ENCODE data around the gene OR5M10. TPM values are rescaled to one million over a fixed set of nuclear protein-coding genes. Genes with fewer than 3 reads are reported as not detected.

The OR5M10 gene
- not detected in 2 replicates for polyA plus RNA-seq (2013)

DNA sequence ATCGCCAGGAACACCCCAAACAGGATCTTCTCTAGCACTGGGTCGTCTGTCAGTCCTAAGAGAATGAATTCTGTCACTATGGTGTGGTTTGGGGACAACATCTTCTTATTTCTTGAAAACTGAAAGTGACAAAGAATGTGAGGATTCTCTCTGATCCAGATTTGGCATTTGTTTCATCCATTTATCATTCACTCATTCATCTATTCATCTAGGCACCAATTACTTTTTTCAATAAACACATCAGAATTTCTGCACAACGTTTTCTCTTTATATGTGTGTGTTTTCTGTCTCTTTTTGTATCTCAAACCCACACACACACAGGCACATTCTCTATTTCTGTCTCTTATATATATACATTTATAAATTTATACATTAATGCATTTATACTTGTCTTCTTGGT, at the start of gene OR5M10:
TSS of gene OR5M10 (minus strand) at position 101 of the 400 bp plus-strand sequence. CDS start at position 101, 0 bp downstream.
- Histone ChIP-seq H4K12ac (ENCODE audit: low read depth, low read length) (no peak within 1 kb of the TSS), H3K9ac (ENCODE audit: low read length) (no peak within 1 kb of the TSS), H3K36me3 (ENCODE audit: control insufficient read depth in 1 of 2, insufficient read depth in 2 of 2, low read length in 2 of 2) (no peaks in the 10 kb centered on the region), H2AFZ (ENCODE audit: insufficient read depth, low read length, poor library complexity) (no peak within 1 kb of the TSS), H3K79me1 (ENCODE audit: low read length) (no peaks in the 10 kb centered on the region), H3K18ac (ENCODE audit: low read length) (no peak within 1 kb of the TSS), H3K14ac (ENCODE audit: low read length) (no peak within 1 kb of the TSS), H2BK120ac (ENCODE audit: insufficient read depth, low read length, poor library complexity) (no peak within 1 kb of the TSS), H3K27ac (ENCODE audit: low read depth, low read length) (no peak within 1 kb of the TSS), H3K79me2 (ENCODE audit: control insufficient read depth, insufficient read depth, low read length, poor library complexity) (no peaks in the 10 kb centered on the region), H3K27me3 (ENCODE audit: insufficient read depth, low read length) (no peaks in the 10 kb centered on the region), H2BK12ac (ENCODE audit: low read length) (no peak within 1 kb of the TSS), H3K23ac (ENCODE audit: low read length) (no peak within 1 kb of the TSS), H3K4me1 (ENCODE audit: control insufficient read depth in 1 of 2, insufficient read depth in 2 of 2, low read length in 2 of 2) (no peaks in the 10 kb centered on the region), H3K4me2 (ENCODE audit: low read length) (no peak within 1 kb of the TSS), H3K9me3 (ENCODE audit: insufficient read depth, low read depth, low read length) (no peaks in the 10 kb centered on the region), H4K91ac (ENCODE audit: low read depth, low read length) (no peak within 1 kb of the TSS), H4K8ac (ENCODE audit: low read depth, low read length) (no peak within 1 kb of the TSS), H3K4ac (ENCODE audit: low read depth, low read length) (no peak within 1 kb of the TSS), H2BK5ac (ENCODE audit: low read depth, low read length, poor library complexity) (no peak within 1 kb of the TSS), H3K4me3 (ENCODE audit: low read depth, low read length) (no peak within 1 kb of the TSS), H2AK5ac (ENCODE audit: low read length) (no peak within 1 kb of the TSS)
- DNase-seq: no peak
- WGBS (ENCODE audit: extremely low coverage, insufficient coverage, insufficient read length): no CpG with 5 or more reads among the region's 3 CpGs

DNA sequence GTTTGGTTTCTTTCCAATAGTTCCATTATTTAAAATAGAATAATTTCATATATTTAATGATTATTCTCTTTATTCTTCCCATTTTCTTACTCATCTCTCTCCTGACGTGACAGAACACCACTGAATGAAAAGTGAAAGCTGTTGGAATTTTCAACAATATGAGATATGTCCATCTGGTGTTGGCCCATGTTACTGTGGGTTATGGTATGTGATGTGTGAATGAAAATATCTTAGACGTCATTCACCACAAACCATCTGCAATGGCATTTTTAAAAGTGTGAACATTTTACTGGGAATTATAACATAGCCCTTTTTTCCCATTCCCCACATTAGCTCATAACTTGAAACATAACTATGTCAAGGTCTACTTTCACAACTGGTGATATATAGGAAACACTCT, 48.4 kb upstream of the OR5M10 start:
- no peaks in the 10 kb centered on the region for H3K79me1 ChIP-seq (ENCODE audit: low read length)
- H3K36me3 ChIP-seq (ENCODE audit: control insufficient read depth in 1 of 2, insufficient read depth in 2 of 2, low read length in 2 of 2): no peaks in the 10 kb centered on the region
- no peak overlapping the region for H2BK120ac ChIP-seq (ENCODE audit: insufficient read depth, low read length, poor library complexity)
- WGBS (ENCODE audit: extremely low coverage, insufficient coverage, insufficient read length): no CpG with 5 or more reads among the region's 2 CpGs
- peak in 1 of 2 donors; percentile 22 for DNase-seq
- H3K27me3 ChIP-seq (ENCODE audit: insufficient read depth, low read length): no peaks in the 10 kb centered on the region
- no peaks in the 10 kb centered on the region for H3K4me1 ChIP-seq (ENCODE audit: control insufficient read depth in 1 of 2, insufficient read depth in 2 of 2, low read length in 2 of 2)
- H2BK5ac ChIP-seq (ENCODE audit: low read depth, low read length, poor library complexity): no peak overlapping the region
- no peak overlapping the region for H3K4me3 ChIP-seq (ENCODE audit: low read depth, low read length)
- H3K14ac ChIP-seq (ENCODE audit: low read length): no peak overlapping the region
- no peak overlapping the region for H3K4ac ChIP-seq (ENCODE audit: low read depth, low read length)
- no peak overlapping the region for H3K9ac ChIP-seq (ENCODE audit: low read length)
- peaks cover 1% of the 10 kb centered on the region for H3K79me2 ChIP-seq (ENCODE audit: control insufficient read depth, insufficient read depth, low read length, poor library complexity)
- no peak overlapping the region for H2AFZ ChIP-seq (ENCODE audit: insufficient read depth, low read length, poor library complexity)
- H3K18ac ChIP-seq (ENCODE audit: low read length): no peak overlapping the region
- H2BK12ac ChIP-seq (ENCODE audit: low read length): no peak overlapping the region
- H3K27ac ChIP-seq (ENCODE audit: low read depth, low read length): no peak overlapping the region
- no peak overlapping the region for H4K12ac ChIP-seq (ENCODE audit: low read depth, low read length)
- H4K91ac ChIP-seq (ENCODE audit: low read depth, low read length): no peak overlapping the region
- no peak overlapping the region for H4K8ac ChIP-seq (ENCODE audit: low read depth, low read length)
- H3K9me3 ChIP-seq (ENCODE audit: insufficient read depth, low read depth, low read length): no peaks in the 10 kb centered on the region
- no peak overlapping the region for H3K4me2 ChIP-seq (ENCODE audit: low read length)
- no peak overlapping the region for H3K23ac ChIP-seq (ENCODE audit: low read length)
- no peak overlapping the region for H2AK5ac ChIP-seq (ENCODE audit: low read length)

DNA sequence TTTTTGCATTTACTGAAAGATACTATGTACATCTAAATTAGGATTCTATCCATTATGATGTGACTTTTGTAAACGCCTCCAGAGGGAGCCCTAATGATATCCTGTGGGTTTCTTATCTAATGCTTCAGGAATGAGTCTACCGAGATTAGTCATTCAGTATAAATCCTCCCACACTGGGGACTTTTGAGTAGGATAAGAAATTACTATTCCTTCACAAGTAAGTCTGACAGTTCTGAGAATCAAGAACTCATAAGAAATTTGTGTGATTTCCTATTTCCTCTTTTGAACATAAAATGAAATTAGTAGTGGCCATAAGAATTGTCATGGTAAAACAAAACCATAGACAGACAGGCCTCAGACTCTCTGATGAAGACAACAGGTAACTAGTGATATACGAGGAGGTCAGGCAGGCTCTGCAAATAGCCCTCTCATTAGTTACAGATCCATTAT, 47.2 kb upstream of the OR5M10 start:
- no peaks in the 10 kb centered on the region for H3K36me3 ChIP-seq (ENCODE audit: control insufficient read depth in 1 of 2, insufficient read depth in 2 of 2, low read length in 2 of 2)
- no CpG with 5 or more reads among the region's 3 CpGs for WGBS (ENCODE audit: extremely low coverage, insufficient coverage, insufficient read length)

GRCh38 chr11:56611174-56611573, 33.7 kb upstream of the OR5M10 start:
- DNase-seq: no peak
- Histone ChIP-seq H3K79me2 (ENCODE audit: control insufficient read depth, insufficient read depth, low read length, poor library complexity) (no peaks in the 10 kb centered on the region), H3K27me3 (ENCODE audit: insufficient read depth, low read length) (no peaks in the 10 kb centered on the region), H4K12ac (ENCODE audit: low read depth, low read length) (no peak overlapping the region), H4K8ac (ENCODE audit: low read depth, low read length) (no peak overlapping the region), H2AFZ (ENCODE audit: insufficient read depth, low read length, poor library complexity) (no peak overlapping the region), H3K9ac (ENCODE audit: low read length) (no peak overlapping the region), H3K4me2 (ENCODE audit: low read length) (no peak overlapping the region), H2BK5ac (ENCODE audit: low read depth, low read length, poor library complexity) (no peak overlapping the region), H3K23ac (ENCODE audit: low read length) (no peak overlapping the region), H2BK120ac (ENCODE audit: insufficient read depth, low read length, poor library complexity) (no peak overlapping the region), H3K9me3 (ENCODE audit: insufficient read depth, low read depth, low read length) (no peaks in the 10 kb centered on the region), H3K36me3 (ENCODE audit: control insufficient read depth in 1 of 2, insufficient read depth in 2 of 2, low read length in 2 of 2) (no peaks in the 10 kb centered on the region), H3K18ac (ENCODE audit: low read length) (no peak overlapping the region), H3K27ac (ENCODE audit: low read depth, low read length) (no peak overlapping the region), H3K4me3 (ENCODE audit: low read depth, low read length) (no peak overlapping the region), H3K4ac (ENCODE audit: low read depth, low read length) (no peak overlapping the region), H3K79me1 (ENCODE audit: low read length) (no peaks in the 10 kb centered on the region), H4K91ac (ENCODE audit: low read depth, low read length) (no peak overlapping the region), H3K14ac (ENCODE audit: low read length) (no peak overlapping the region), H2AK5ac (ENCODE audit: low read length) (no peak overlapping the region), H2BK12ac (ENCODE audit: low read length) (no peak overlapping the region), H3K4me1 (ENCODE audit: control insufficient read depth in 1 of 2, insufficient read depth in 2 of 2, low read length in 2 of 2) (no peaks in the 10 kb centered on the region)
- no CpG with 5 or more reads among the region's 1 CpG for WGBS (ENCODE audit: extremely low coverage, insufficient coverage, insufficient read length)

More for the DNA sequence above, 47.2 kb upstream of the OR5M10 start:
- Histone ChIP-seq H2AFZ (ENCODE audit: insufficient read depth, low read length, poor library complexity) (no peak overlapping the region), H3K79me1 (ENCODE audit: low read length) (no peaks in the 10 kb centered on the region), H3K79me2 (ENCODE audit: control insufficient read depth, insufficient read depth, low read length, poor library complexity) (peaks cover 1% of the 10 kb centered on the region), H4K12ac (ENCODE audit: low read depth, low read length) (no peak overlapping the region), H3K23ac (ENCODE audit: low read length) (no peak overlapping the region), H2AK5ac (ENCODE audit: low read length) (no peak overlapping the region), H3K9me3 (ENCODE audit: insufficient read depth, low read depth, low read length) (no peaks in the 10 kb centered on the region), H4K8ac (ENCODE audit: low read depth, low read length) (no peak overlapping the region), H3K27me3 (ENCODE audit: insufficient read depth, low read length) (no peaks in the 10 kb centered on the region), H2BK12ac (ENCODE audit: low read length) (no peak overlapping the region), H3K18ac (ENCODE audit: low read length) (no peak overlapping the region), H3K27ac (ENCODE audit: low read depth, low read length) (no peak overlapping the region), H2BK5ac (ENCODE audit: low read depth, low read length, poor library complexity) (no peak overlapping the region), H2BK120ac (ENCODE audit: insufficient read depth, low read length, poor library complexity) (no peak overlapping the region), H3K9ac (ENCODE audit: low read length) (no peak overlapping the region), H4K91ac (ENCODE audit: low read depth, low read length) (no peak overlapping the region), H3K4me1 (ENCODE audit: control insufficient read depth in 1 of 2, insufficient read depth in 2 of 2, low read length in 2 of 2) (no peaks in the 10 kb centered on the region), H3K4me2 (ENCODE audit: low read length) (no peak overlapping the region), H3K14ac (ENCODE audit: low read length) (no peak overlapping the region), H3K4me3 (ENCODE audit: low read depth, low read length) (no peak overlapping the region), H3K4ac (ENCODE audit: low read depth, low read length) (no peak overlapping the region)
- DNase-seq: peak; percentile 21 to 71
